IMR-90 (cell line): ENCODE results near the gene PCDHGC5. TPM values are rescaled to one million over a fixed set of nuclear protein-coding genes. Genes with fewer than 3 reads are reported as not detected.

Experiments
- ATAC-seq: fragments of 200-7000 bp; cut with Tn5 transposase; 2 replicates; pipeline ENCODE4 v1.9.1; 2020; ENCODE audit warnings: low read depth, mild to moderate bottlenecking, moderate library complexity
- BruUV-seq: library from RNA; stranded (reverse); fragments of 400-500 nt; replicated peaks from 2 replicates; lab custom pipeline; 2021; lab: Mats Ljungman, UMichigan
- CTCF ChIA-PET: fragments of 300-600 bp; formaldehyde crosslinking; extraction: SDS; loops from one replicate; lab custom pipeline; 2021; ENCODE audit warnings: antibody characterized with exemption; lab: Yijun Ruan, JAX
- POLR2A ChIA-PET: fragments of 300-600 bp; sonication (Branson Sonifier 250); formaldehyde crosslinking; loops from one replicate; lab custom pipeline; 2022; ENCODE audit warnings: antibody characterized with exemption; ENCODE audit not compliant: unreplicated experiment; lab: Charles Lee
- DNase-seq: peaks from one replicate; pipeline ENCODE4 v3.0.0; 2013
- H2AFZ ChIP-seq: replicated peaks from 2 replicates; pipeline ENCODE3; 2013; ENCODE audit warnings: low read length, mild to moderate bottlenecking; ENCODE audit not compliant: poor library complexity
- H2AK5ac ChIP-seq: 2 replicates; pipeline ENCODE4 v1.6.1; 2013; ENCODE audit warnings: low read depth, low read length, inconsistent platforms
- H2AK9ac ChIP-seq: replicated peaks from 2 replicates; pipeline ENCODE3; 2013; ENCODE audit warnings: mild to moderate bottlenecking, low read depth, low read length, moderate library complexity; ENCODE audit not compliant: poor library complexity
- H2BK120ac ChIP-seq: 2 replicates; pipeline ENCODE4 v1.6.1; 2013; ENCODE audit warnings: low read depth, low read length, inconsistent platforms
- H2BK15ac ChIP-seq: 3 replicates; pipeline ENCODE4 v1.6.1; 2013; ENCODE audit warnings: low read depth, low read length, inconsistent platforms
- H2BK20ac ChIP-seq: 2 replicates; pipeline ENCODE4 v1.6.1; 2013; ENCODE audit warnings: low read depth, mild to moderate bottlenecking, inconsistent platforms, low read length, moderate library complexity
- H2BK5ac ChIP-seq: 2 replicates; pipeline ENCODE4 v1.6.1; 2013; ENCODE audit warnings: mild to moderate bottlenecking, low read depth, low read length, inconsistent platforms; ENCODE audit not compliant: poor library complexity, severe bottlenecking
- H3K14ac ChIP-seq: replicated peaks from 2 replicates; pipeline ENCODE4 v1.6.1; 2013; ENCODE audit warnings: low read depth, low read length, inconsistent platforms
- H3K18ac ChIP-seq: 2 replicates; pipeline ENCODE4 v1.6.1; 2013; ENCODE audit warnings: low read depth, low read length, control low read depth
- H3K23ac ChIP-seq: 2 replicates; pipeline ENCODE4 v1.6.1; 2013; ENCODE audit warnings: low read depth, low read length, inconsistent platforms
- H3K27ac ChIP-seq: 2 replicates; pipeline ENCODE4 v1.5.1; 2013; ENCODE audit warnings: mild to moderate bottlenecking, control low read depth, low read length; ENCODE audit not compliant: insufficient read depth
- H3K27me3 ChIP-seq: 2 replicates; pipeline ENCODE4 v1.6.1; 2013; ENCODE audit warnings: low read length; ENCODE audit not compliant: control insufficient read depth, insufficient read depth
- H3K36me3 ChIP-seq: 2 replicates; pipeline ENCODE4 v1.6.1; 2013; ENCODE audit warnings: low read length, mixed read lengths; ENCODE audit not compliant: control insufficient read depth, insufficient read depth
- H3K4ac ChIP-seq: 2 replicates; pipeline ENCODE4 v1.6.1; 2013; ENCODE audit warnings: low read depth, low read length, inconsistent platforms
- H3K4me1 ChIP-seq: 2 replicates; pipeline ENCODE4 v1.6.1; 2013; ENCODE audit warnings: low read length, mixed read lengths; ENCODE audit not compliant: control insufficient read depth, insufficient read depth
- H3K4me2 ChIP-seq: 2 replicates; pipeline ENCODE4 v1.6.1; 2013; ENCODE audit warnings: low read depth, mild to moderate bottlenecking, control low read depth, low read length, moderate library complexity
- H3K4me3 ChIP-seq: 2 replicates; pipeline ENCODE4 v1.5.1; 2013; ENCODE audit warnings: low read depth, mild to moderate bottlenecking, control low read depth, low read length, moderate library complexity; ENCODE audit not compliant: insufficient read depth
- H3K56ac ChIP-seq: 2 replicates; pipeline ENCODE4 v1.6.1; 2013; ENCODE audit warnings: low read length, inconsistent platforms; ENCODE audit not compliant: insufficient read depth; ENCODE audit errors: extremely low read depth
- H3K79me1 ChIP-seq, 2 experiments: 2 replicates each; pipeline ENCODE4 v1.6.1; 2013; ENCODE audit warnings: low read length in 2 of 2, inconsistent platforms in 1 of 2, low read depth in 1 of 2
- H3K9ac ChIP-seq: 2 replicates; pipeline ENCODE4 v1.6.1; 2013; ENCODE audit warnings: low read depth, low read length, control low read depth
- H3K9me1 ChIP-seq: 2 replicates; pipeline ENCODE4 v1.6.1; 2013; ENCODE audit warnings: low read length, inconsistent platforms; ENCODE audit not compliant: insufficient read depth
- H3K9me3 ChIP-seq: 2 replicates; pipeline ENCODE4 v1.6.1; 2013; ENCODE audit warnings: low read length; ENCODE audit not compliant: control insufficient read depth, insufficient read depth
- H4K20me1 ChIP-seq: 2 replicates; pipeline ENCODE4 v1.6.1; 2013; ENCODE audit warnings: low read length, inconsistent platforms; ENCODE audit not compliant: insufficient read depth
- H4K5ac ChIP-seq: 2 replicates; pipeline ENCODE4 v1.6.1; 2013; ENCODE audit warnings: mild to moderate bottlenecking, low read depth, low read length, control low read depth
- H4K8ac ChIP-seq, 2 experiments: 2 replicates each; pipeline ENCODE4 v1.6.1; 2013; ENCODE audit warnings: low read depth in 2 of 2, low read length in 2 of 2, control low read depth in 1 of 2, inconsistent platforms in 1 of 2
- H4K91ac ChIP-seq: 2 replicates; pipeline ENCODE4 v1.6.1; 2013; ENCODE audit warnings: low read depth, low read length, inconsistent platforms; ENCODE audit not compliant: insufficient read depth
- CEBPB ChIP-seq: IDR thresholded peaks from 2 replicates; pipeline ENCODE4 v1.6.1; 2012; ENCODE audit warnings: low read depth, low read length, improper control_type of control experiment
- RFX5 ChIP-seq: IDR thresholded peaks from 2 replicates; pipeline ENCODE4 v1.8.0; 2012; ENCODE audit warnings: low read depth, mild to moderate bottlenecking, low read length, moderate library complexity
- WGBS, 2 experiments: methylation state at CpG; one replicate each; pipeline versions ENCODE4 v1.1.5 to v1.1.7; 2013; ENCODE audit warnings: missing lambda C conversion rate in 2 of 2; ENCODE audit not compliant: insufficient read length in 1 of 2; ENCODE audit errors: extremely low coverage in 2 of 2; 5-methylcytosine and 5-hydroxymethylcytosine counted together
- dilution Hi-C: fragments of 300-500 bp; cut with HindIII; formaldehyde crosslinking; loops from one replicate; pipeline ENCODE4 v1.14.3; 2018; ENCODE audit warnings: low sequenced_read_pairs; ENCODE audit not compliant: unreplicated experiment
- in situ Hi-C: fragments of 300-500 bp; cut with MboI; formaldehyde crosslinking; loops from 3 replicates; pipeline ENCODE4 v1.14.3; 2019; ENCODE audit warnings: low sequenced_read_pairs, inconsistent platforms, mixed read lengths
- intact Hi-C: fragments of 100-400 bp; cut with micrococcal nuclease; formaldehyde crosslinking; loops from 2 replicates; pipeline ENCODE4 v1.10.0; 2022
- polyA plus RNA-seq, 3 experiments: library from polyadenylated mRNA; depleted of rRNA; stranded (reverse); fragments of >200 nt; gene quantifications; 2 replicates each; pipeline ENCODE4 v1.2.3, GENCODE V29; 2012; ENCODE audit warnings: low replicate concordance in 1 of 3
- total RNA-seq: library from RNA; depleted of rRNA; stranded (reverse); fragments of >200 nt; gene quantifications from 2 replicates; pipeline ENCODE4 v1.2.3, GENCODE V29; 2012; rRNA removed

The PCDHGC5 gene
- total and polyA plus RNA-seq, 2 of the 4 experiments (the other 2 are of a cell fraction), result 2.9 to 3.8 TPM

DNA sequence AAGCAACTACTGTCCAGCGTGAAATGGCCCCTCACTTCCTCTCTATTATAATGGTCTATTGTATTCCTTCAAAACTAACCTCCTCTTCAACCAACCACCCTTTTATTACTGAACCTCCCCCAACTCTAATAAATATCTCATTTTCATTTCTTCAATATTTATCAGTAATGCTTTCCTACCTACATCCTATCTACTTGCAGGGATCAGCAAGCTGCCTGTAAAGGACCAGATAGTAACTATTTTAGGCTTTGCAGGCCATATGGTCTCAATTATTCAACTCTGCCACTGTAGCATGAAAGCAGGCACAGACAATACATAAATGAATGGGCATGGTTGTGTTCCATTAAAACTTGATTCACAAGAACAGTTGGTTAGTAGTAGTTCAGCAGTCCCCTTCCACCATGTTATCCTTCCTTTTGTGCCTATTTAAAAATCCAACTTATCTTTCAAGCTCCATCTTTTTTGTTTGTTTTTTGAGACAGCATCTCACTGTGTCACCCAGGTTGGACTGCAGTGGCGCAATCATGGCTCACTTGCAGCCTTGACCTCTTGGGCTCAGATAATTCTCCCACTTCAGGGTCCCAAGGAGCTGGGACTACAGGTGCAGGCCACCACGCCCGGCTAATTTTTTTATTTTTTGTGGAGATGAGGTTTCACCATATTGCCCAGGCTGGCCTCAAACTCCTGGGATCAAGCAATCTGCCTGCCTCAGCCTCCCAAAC lies 45.8 kb downstream of the PCDHGC5 start:
- Histone ChIP-seq H4K91ac (no peak overlapping the region), H2BK20ac (no peak overlapping the region), H3K27ac (no peak overlapping the region), H3K56ac (no peak overlapping the region), H3K27me3 (no peaks in the 10 kb centered on the region), H2BK15ac (no peak overlapping the region), H3K4me2 (no peak overlapping the region), H3K4me1 (peaks cover 5% of the 10 kb centered on the region; the same call in 1 of the 2 replicates), H3K4me3 (no peak overlapping the region), H3K9me1 (no peaks in the 10 kb centered on the region; the same call in 1 of the 2 replicates), H3K18ac (no peak overlapping the region), H3K79me1 (peaks cover 0 to 7% of the 10 kb centered on the region in 2 experiments; a peak in 2 of 4 replicates), H4K20me1 (no peaks in the 10 kb centered on the region), H3K9me3 (no peaks in the 10 kb centered on the region), H2BK120ac (no peak overlapping the region), H2AK9ac (no peak overlapping the region), H3K4ac (no peak overlapping the region), H4K5ac (no peak overlapping the region), H3K9ac (no peak overlapping the region), H2AFZ (no peak overlapping the region), H3K36me3 (no peaks in the 10 kb centered on the region; the same call in 1 of the 2 replicates), H2AK5ac (no peak overlapping the region), H3K14ac (no peak overlapping the region), H2BK5ac (no peak overlapping the region), H4K8ac (no peak overlapping the region), H3K23ac (no peak overlapping the region)
- no CpG with 5 or more reads among the region's 4 CpGs for WGBS, 2 experiments
- no peak for DNase-seq
- TF ChIP-seq RFX5 (no peak), CEBPB (peak; percentile 48)
- BruUV-seq, result no TSS peak
- in situ Hi-C loops (no loop called here), dilution Hi-C loops (no loop called here), intact Hi-C loops (no loop called here)
- ATAC-seq, result no peak
- CTCF ChIA-PET, result interaction anchor here (0.6 to 1.0 kb wide), 3 partner anchors 23 to 209 kb away, joined by 3 read pairs; partner anchors contain the start of gene PCDHGB6
- POLR2A ChIA-PET, result no interaction called here

Other genes starting within 250 kb of the PCDHGC5 start
- 0.18 and 0.28 TPM in 2 replicates for gene PCDHB15, start 243.7 kb upstream of the PCDHGC5 start, total RNA-seq
- 0.14 and 0.17 TPM in 2 replicates for gene PCDHB15, start 243.7 kb upstream of the PCDHGC5 start, polyA plus RNA-seq (2012; rRNA removed)
- 0.28 TPM in 1 of 2 replicates, not detected in the other for gene SLC25A2, start 185.0 kb upstream of the PCDHGC5 start, total RNA-seq
- gene SLC25A2, start 185.0 kb upstream of the PCDHGC5 start, polyA plus RNA-seq (2012; rRNA removed), result not detected in 2 replicates
- 51.8 and 100 TPM in 2 replicates for gene TAF7, start 168.3 kb upstream of the PCDHGC5 start, total RNA-seq
- 38.4 and 45.7 TPM in 2 replicates for gene TAF7, start 168.3 kb upstream of the PCDHGC5 start, polyA plus RNA-seq (2012; rRNA removed)
- gene PCDHGA1, start 158.6 kb upstream of the PCDHGC5 start, total RNA-seq, result 0.83 and 0.90 TPM in 2 replicates
- 0.86 and 0.92 TPM in 2 replicates for gene PCDHGA1, start 158.6 kb upstream of the PCDHGC5 start, polyA plus RNA-seq (2012; rRNA removed)
- gene PCDHGA2, start 150.3 kb upstream of the PCDHGC5 start, total RNA-seq, result 3.3 and 3.4 TPM in 2 replicates
- gene PCDHGA2, start 150.3 kb upstream of the PCDHGC5 start, polyA plus RNA-seq (2012; rRNA removed), result 3.6 and 4.0 TPM in 2 replicates
- gene PCDHGA3, start 145.3 kb upstream of the PCDHGC5 start, total RNA-seq, result 1.4 and 1.7 TPM in 2 replicates
- gene PCDHGA3, start 145.3 kb upstream of the PCDHGC5 start, polyA plus RNA-seq (2012; rRNA removed), result 1.6 and 1.8 TPM in 2 replicates
- gene PCDHGB1, start 139.0 kb upstream of the PCDHGC5 start, total RNA-seq, result 3.3 and 3.6 TPM in 2 replicates
- 1.9 TPM in 2 replicates for gene PCDHGB1, start 139.0 kb upstream of the PCDHGC5 start, polyA plus RNA-seq (2012; rRNA removed)
- 5.0 and 5.4 TPM in 2 replicates for gene PCDHGA4, start 134.1 kb upstream of the PCDHGC5 start, total RNA-seq
- 3.0 and 3.5 TPM in 2 replicates for gene PCDHGA4, start 134.1 kb upstream of the PCDHGC5 start, polyA plus RNA-seq (2012; rRNA removed)
- 2.8 and 3.0 TPM in 2 replicates for gene PCDHGB2, start 129.1 kb upstream of the PCDHGC5 start, total RNA-seq
- 2.4 and 2.6 TPM in 2 replicates for gene PCDHGB2, start 129.1 kb upstream of the PCDHGC5 start, polyA plus RNA-seq (2012; rRNA removed)
- gene PCDHGA5, start 124.9 kb upstream of the PCDHGC5 start, total RNA-seq, result 1.7 and 2.0 TPM in 2 replicates
- 1.3 and 1.4 TPM in 2 replicates for gene PCDHGA5, start 124.9 kb upstream of the PCDHGC5 start, polyA plus RNA-seq (2012; rRNA removed)
- 5.9 and 6.7 TPM in 2 replicates for gene PCDHGB3, start 118.8 kb upstream of the PCDHGC5 start, total RNA-seq
- 3.3 and 3.4 TPM in 2 replicates for gene PCDHGB3, start 118.8 kb upstream of the PCDHGC5 start, polyA plus RNA-seq (2012; rRNA removed)
- gene PCDHGA6, start 115.2 kb upstream of the PCDHGC5 start, total RNA-seq, result 4.1 and 4.2 TPM in 2 replicates
- gene PCDHGA6, start 115.2 kb upstream of the PCDHGC5 start, polyA plus RNA-seq (2012; rRNA removed), result 4.7 TPM in 2 replicates
- gene PCDHGA7, start 106.3 kb upstream of the PCDHGC5 start, total RNA-seq, result 3.3 and 3.4 TPM in 2 replicates
- 3.1 and 3.2 TPM in 2 replicates for gene PCDHGA7, start 106.3 kb upstream of the PCDHGC5 start, polyA plus RNA-seq (2012; rRNA removed)
- 16.4 and 17.6 TPM in 2 replicates for gene PCDHGB4, start 101.4 kb upstream of the PCDHGC5 start, total RNA-seq
- 10.0 TPM in 2 replicates for gene PCDHGB4, start 101.4 kb upstream of the PCDHGC5 start, polyA plus RNA-seq (2012; rRNA removed)
- 2.0 and 2.2 TPM in 2 replicates for gene PCDHGA8, start 96.4 kb upstream of the PCDHGC5 start, total RNA-seq
- 0.87 and 0.89 TPM in 2 replicates for gene PCDHGA8, start 96.4 kb upstream of the PCDHGC5 start, polyA plus RNA-seq (2012; rRNA removed)
- 17.2 and 17.5 TPM in 2 replicates for gene PCDHGB5, start 91.1 kb upstream of the PCDHGC5 start, total RNA-seq
- 20.0 and 21.1 TPM in 2 replicates for gene PCDHGB5, start 91.1 kb upstream of the PCDHGC5 start, polyA plus RNA-seq (2012; rRNA removed)
- 3.9 and 4.5 TPM in 2 replicates for gene PCDHGA9, start 86.3 kb upstream of the PCDHGC5 start, total RNA-seq
- gene PCDHGA9, start 86.3 kb upstream of the PCDHGC5 start, polyA plus RNA-seq (2012; rRNA removed), result 1.5 and 1.8 TPM in 2 replicates
- 2.2 and 2.8 TPM in 2 replicates for gene PCDHGB6, start 81.1 kb upstream of the PCDHGC5 start, total RNA-seq
- 1.4 and 1.5 TPM in 2 replicates for gene PCDHGB6, start 81.1 kb upstream of the PCDHGC5 start, polyA plus RNA-seq (2012; rRNA removed)
- 6.6 and 6.9 TPM in 2 replicates for gene PCDHGA10, start 76.1 kb upstream of the PCDHGC5 start, total RNA-seq
- gene PCDHGA10, start 76.1 kb upstream of the PCDHGC5 start, polyA plus RNA-seq (2012; rRNA removed), result 3.4 TPM in 2 replicates
- gene PCDHGB7, start 71.4 kb upstream of the PCDHGC5 start, total RNA-seq, result 5.8 and 6.3 TPM in 2 replicates
- gene PCDHGB7, start 71.4 kb upstream of the PCDHGC5 start, polyA plus RNA-seq (2012; rRNA removed), result 7.4 and 8.1 TPM in 2 replicates
- gene PCDHGA11, start 68.0 kb upstream of the PCDHGC5 start, total RNA-seq, result 5.4 and 5.8 TPM in 2 replicates
- 6.9 and 7.5 TPM in 2 replicates for gene PCDHGA11, start 68.0 kb upstream of the PCDHGC5 start, polyA plus RNA-seq (2012; rRNA removed)
- 8.8 and 9.7 TPM in 2 replicates for gene PCDHGA12, start 58.6 kb upstream of the PCDHGC5 start, total RNA-seq
- gene PCDHGA12, start 58.6 kb upstream of the PCDHGC5 start, polyA plus RNA-seq (2012; rRNA removed), result 7.9 and 9.2 TPM in 2 replicates
- 21.1 and 21.9 TPM in 2 replicates for gene PCDHGC3, start 13.1 kb upstream of the PCDHGC5 start, total RNA-seq
- 58.9 and 72.1 TPM in 2 replicates for gene PCDHGC3, start 13.1 kb upstream of the PCDHGC5 start, polyA plus RNA-seq (2012; rRNA removed)
- 1.1 and 1.6 TPM in 2 replicates for gene PCDHGC4, start 4.1 kb upstream of the PCDHGC5 start, total RNA-seq
- 0.60 and 0.65 TPM in 2 replicates for gene PCDHGC4, start 4.1 kb upstream of the PCDHGC5 start, polyA plus RNA-seq (2012; rRNA removed)
- gene DIAPH1, start 129.9 kb downstream of the PCDHGC5 start, total RNA-seq, result 12.0 and 15.8 TPM in 2 replicates
- 30.7 and 37.4 TPM in 2 replicates for gene DIAPH1, start 129.9 kb downstream of the PCDHGC5 start, polyA plus RNA-seq (2012; rRNA removed)
- 71.7 and 84.2 TPM in 2 replicates for gene HDAC3, start 147.8 kb downstream of the PCDHGC5 start, total RNA-seq
- 78.6 and 89.7 TPM in 2 replicates for gene HDAC3, start 147.8 kb downstream of the PCDHGC5 start, polyA plus RNA-seq (2012; rRNA removed)
- 2.2 TPM in 2 replicates for gene RELL2, start 147.9 kb downstream of the PCDHGC5 start, total RNA-seq
- gene RELL2, start 147.9 kb downstream of the PCDHGC5 start, polyA plus RNA-seq (2012; rRNA removed), result 7.6 and 9.1 TPM in 2 replicates
- 32.8 and 33.2 TPM in 2 replicates for gene FCHSD1, start 162.3 kb downstream of the PCDHGC5 start, total RNA-seq
- gene FCHSD1, start 162.3 kb downstream of the PCDHGC5 start, polyA plus RNA-seq (2012; rRNA removed), result 58.7 and 62.1 TPM in 2 replicates
- gene ARAP3, start 193.1 kb downstream of the PCDHGC5 start, total RNA-seq, result 1.4 and 2.2 TPM in 2 replicates
- gene ARAP3, start 193.1 kb downstream of the PCDHGC5 start, polyA plus RNA-seq (2012; rRNA removed), result 6.6 and 6.9 TPM in 2 replicates